Prostate gland (tissue), 2 donors: ENCODE data around the gene HDGF. TPM values are rescaled to one million over a fixed set of nuclear protein-coding genes. Genes with fewer than 3 reads are reported as not detected.
"Not testable (repeated sequence)": the region's sequence is repeated elsewhere in the genome, so short reads cannot be mapped to it uniquely, and the experiment has no call there.

Experiments
- DNase-seq: peaks from one replicate; pipeline ENCODE4 v3.0.0-alpha.2; 2019; ENCODE audit warnings: low spot score
- H3K27ac ChIP-seq, 2 donors: fragments of 200-600 bp; sonication (generic); 2 replicates each; pipeline ENCODE4 v1.5.1; 2017 to 2019
- H3K27me3 ChIP-seq: fragments of 200-600 bp; sonication (generic); replicated peaks from 2 replicates; pipeline ENCODE4 v1.5.1; 2019; ENCODE audit not compliant: insufficient read depth
- H3K36me3 ChIP-seq, 2 donors: fragments of 200-600 bp; sonication (generic); 1 replicate in 1 of 2; 2 replicates in 1 of 2; pipeline versions ENCODE4 v1.5.1 to v1.8.1; 2017 to 2019
- H3K4me1 ChIP-seq: fragments of 200-600 bp; sonication (generic); replicated peaks from 2 replicates; pipeline ENCODE4 v1.5.1; 2019
- H3K4me3 ChIP-seq, 2 donors: fragments of 200-600 bp; sonication (generic); 2 replicates each; pipeline ENCODE4 v1.5.1; 2017 to 2019
- H3K9me3 ChIP-seq: fragments of 200-600 bp; sonication (generic); 2 replicates; pipeline ENCODE4 v1.5.1; 2017
- CTCF ChIP-seq, 4 experiments: fragments of 200-600 bp in 2 of 4; fragments of 450-650 bp in 2 of 4; sonication (generic) in 2 of 4; IDR thresholded peaks; 1 replicate in 3 of 4; 2 replicates in 1 of 4; pipeline ENCODE4 v1.5.1; 2016 to 2019; ENCODE audit warnings: antibody characterized with exemption in 4 of 4, mild to moderate bottlenecking in 2 of 4, moderate library complexity in 2 of 4
- POLR2A ChIP-seq: fragments of 450-650 bp; IDR thresholded peaks from one replicate; pipeline ENCODE4 v1.6.1; 2016; ENCODE audit warnings: antibody characterized with exemption, mild to moderate bottlenecking
- POLR2AphosphoS5 ChIP-seq: sonication (generic); formaldehyde crosslinking; IDR thresholded peaks from one replicate; pipeline ENCODE4 v1.6.1; 2017; ENCODE audit warnings: antibody characterized with exemption
- WGBS: methylation state at CpG from one replicate; pipeline ENCODE4 v1.1.5; 2018; 5-methylcytosine and 5-hydroxymethylcytosine counted together
- intact Hi-C: fragments of 100-400 bp; cut with DNase I; formaldehyde crosslinking; loops from one replicate; pipeline ENCODE4 v1.14.2; 2022
- total RNA-seq, 2 donors: library from RNA; depleted of rRNA; stranded (reverse); fragments of >200 nt; gene quantifications; one replicate each; pipeline ENCODE4 v1.1.0, GENCODE V29; 2016

The HDGF gene
- total RNA-seq, 2 donors from 2014 or later = 124 to 156 TPM

GRCh38 chr1:156767101-156767878 is 15.8 kb upstream of the HDGF start, which contains the start of gene PRCC:
Gene PRCC (plus strand): TSS chr1:156767535. CDS start chr1:156767772, 237 bp downstream.
- Histone ChIP-seq H3K4me3 (peak within 1 kb of the TSS; percentile 69 to 89), H3K36me3 (no peaks in the 10 kb centered on the region), H3K27me3 (no peaks in the 10 kb centered on the region), H3K9me3 (no peaks in the 10 kb centered on the region), H3K27ac (peak within 1 kb of the TSS; percentile 80 to 91), H3K4me1 (peaks cover 5% of the 10 kb centered on the region)
- peak; percentile 99 for DNase-seq
- TF ChIP-seq CTCF (IDR thresholded peaks at IDR 0.05) (no peak), POLR2A (peak; percentile 41), POLR2AphosphoS5 (peak; percentile 99)
- intact Hi-C loops = no loop called here
- WGBS = under 1% methylated on average over 32 of the region's 50 CpGs

GRCh38 chr1:156766298-156767100 is 15.0 kb upstream of the HDGF start:
- H3K9me3 ChIP-seq = no peaks in the 10 kb centered on the region
- intact Hi-C loops = no loop called here
- DNase-seq = no peak

GRCh38 chr1:156765666-156766065 is 14.2 kb upstream of the HDGF start:
- no peaks in the 10 kb centered on the region for H3K9me3 ChIP-seq
- H3K36me3 ChIP-seq = no peaks in the 10 kb centered on the region
- no peaks in the 10 kb centered on the region for H3K27me3 ChIP-seq
- H3K4me3 ChIP-seq = no peak overlapping the region
- H3K27ac ChIP-seq = no peak overlapping the region
- TF ChIP-seq CTCF (IDR thresholded peaks at IDR 0.05) (no peak), POLR2AphosphoS5 (no peak), POLR2A (no peak)
- no peak for DNase-seq
- H3K4me1 ChIP-seq = peaks cover 5% of the 10 kb centered on the region
- intact Hi-C loops = no loop called here
- WGBS = 86% methylated on average over 5 of the region's 5 CpGs

More at GRCh38 chr1:156766298-156767100, 15.0 kb upstream of the HDGF start:
- peak overlapping the region; percentile 49 to 69 for H3K4me3 ChIP-seq
- TF ChIP-seq CTCF (IDR thresholded peaks at IDR 0.05) = no peak
- TF ChIP-seq POLR2A = no peak
- TF ChIP-seq POLR2AphosphoS5 = no peak
- 5% methylated on average over 14 of the region's 14 CpGs for WGBS
- H3K36me3 ChIP-seq = no peaks in the 10 kb centered on the region
- H3K27ac ChIP-seq = peak overlapping the region; percentile 76 to 81
- H3K4me1 ChIP-seq = peaks cover 5% of the 10 kb centered on the region
- no peaks in the 10 kb centered on the region for H3K27me3 ChIP-seq

- H3K36me3 ChIP-seq, intact Hi-C loops, H3K27ac ChIP-seq, H3K27me3 ChIP-seq, H3K4me3 ChIP-seq, H3K4me1 ChIP-seq, DNase-seq, H3K9me3 ChIP-seq: not testable (repeated sequence)
- 94% methylated on average over 15 of the region's 15 CpGs for WGBS
These were observed 13.7 kb upstream of the HDGF start for GRCh38 chr1:156765136-156765535.

GRCh38 chr1:156760796-156761104 is 9.3 kb upstream of the HDGF start:
- no peak for DNase-seq
- Histone ChIP-seq H3K27ac (no peak overlapping the region), H3K9me3 (no peaks in the 10 kb centered on the region), H3K4me3 (no peak overlapping the region), H3K4me1 (no peaks in the 10 kb centered on the region), H3K27me3 (no peaks in the 10 kb centered on the region), H3K36me3 (no peaks in the 10 kb centered on the region)
- TF ChIP-seq POLR2A = no peak
- no peak for TF ChIP-seq CTCF (IDR thresholded peaks at IDR 0.05)
- TF ChIP-seq POLR2AphosphoS5 = no peak
- WGBS = 72% methylated on average over 4 of the region's 4 CpGs
- intact Hi-C loops = no loop called here
